Right lobe of liver (tissue), 6 donors: ENCODE results near the gene MBOAT7. TPM values are rescaled to one million over a fixed set of nuclear protein-coding genes. Genes with fewer than 3 reads are reported as not detected.

ENCODE experiments used
- ATAC-seq, 4 donors: fragments of 200-7000 bp; cut with Tn5 transposase; one replicate each; pipeline ENCODE4 v1.9.1; 2020; ENCODE audit warnings: mild to moderate bottlenecking in 4 of 4, moderate library complexity in 4 of 4
- DNase-seq, 3 donors: peaks; one replicate each; pipeline ENCODE4 v3.0.0-alpha.2; 2020
- H3K27ac ChIP-seq, 3 donors: fragments of 200-600 bp; one replicate each; pipeline ENCODE4 v1.8.0; 2022
- H3K27me3 ChIP-seq, 2 donors: fragments of 200-600 bp; one replicate each; pipeline ENCODE4 v1.8.0; 2022
- H3K36me3 ChIP-seq, 4 donors: fragments of 200-600 bp; sonication (generic) in 1 of 4; one replicate each; pipeline versions ENCODE4 v1.5.1 to v1.8.0; 2017 to 2022; ENCODE audit warnings: control low read depth in 1 of 4
- H3K4me1 ChIP-seq, 4 donors: fragments of 200-600 bp; sonication (generic) in 1 of 4; one replicate each; pipeline versions ENCODE4 v1.5.1 to v1.8.0; 2017 to 2022; ENCODE audit warnings: control low read depth in 1 of 4
- H3K4me3 ChIP-seq, 3 donors: fragments of 200-600 bp; one replicate each; pipeline ENCODE4 v1.8.0; 2022
- H3K9me3 ChIP-seq, 4 donors: fragments of 200-600 bp; sonication (generic) in 1 of 4; one replicate each; pipeline versions ENCODE4 v1.5.1 to v1.8.0; 2017 to 2022; ENCODE audit warnings: control low read depth in 1 of 4
- POLR2A ChIP-seq: fragments of 450-650 bp; IDR thresholded peaks from one replicate; pipeline ENCODE4 v1.6.1; 2017; ENCODE audit warnings: antibody characterized with exemption, mild to moderate bottlenecking
- WGBS: methylation state at CpG from one replicate; pipeline ENCODE4 v1.1.6; 2018; ENCODE audit warnings: low coverage, low lambda C conversion rate; ENCODE audit not compliant: insufficient coverage; ENCODE audit errors: missing lambda C conversion rate; 5-methylcytosine and 5-hydroxymethylcytosine counted together
- intact Hi-C, 2 donors: fragments of 100-400 bp; cut with DNase I; formaldehyde crosslinking; loops; one replicate each; pipeline versions ENCODE4 v1.11.2 to v1.14.1; 2022
- total RNA-seq, 6 experiments: library from RNA; depleted of rRNA in 2 of 6; stranded (reverse); fragments of >200 nt in 2 of 6; fragmentation: NEBNext Ultra II Directional in 3 of 6; extraction: Animal tissue kit (Norgen Biotek cat#: 25700) in 3 of 6; gene quantifications; one replicate each; pipeline versions ENCODE4 v1.1.0 to v1.2.4, GENCODE V29; 2016 to 2023
- TF ChIP-seq, protein P1 (sequence below), 4 donors: fragments of 200-600 bp in 3 of 4; fragments of 450-650 bp in 1 of 4; IDR thresholded peaks; one replicate each; pipeline versions ENCODE4 v1.5.1 to v1.8.0; 2016 to 2022; ENCODE audit warnings: antibody characterized with exemption in 4 of 4, mild to moderate bottlenecking in 2 of 4
- donor health status: DM: no; HTN: yes; CAD: no.
- donor health status: DM: no; HTN: no; CAD: no.
- donor health status: DM: no; HTN: no; CAD: no.
- donor health status: DM: no; HTN: yes; CAD: no.
- donor health status: DM: no; HTN: yes; CAD: no.

Gene MBOAT7
- total RNA-seq, 6 experiments from 2014 or later, result 26.6 to 57.7 (median 32.9) TPM

DNA sequence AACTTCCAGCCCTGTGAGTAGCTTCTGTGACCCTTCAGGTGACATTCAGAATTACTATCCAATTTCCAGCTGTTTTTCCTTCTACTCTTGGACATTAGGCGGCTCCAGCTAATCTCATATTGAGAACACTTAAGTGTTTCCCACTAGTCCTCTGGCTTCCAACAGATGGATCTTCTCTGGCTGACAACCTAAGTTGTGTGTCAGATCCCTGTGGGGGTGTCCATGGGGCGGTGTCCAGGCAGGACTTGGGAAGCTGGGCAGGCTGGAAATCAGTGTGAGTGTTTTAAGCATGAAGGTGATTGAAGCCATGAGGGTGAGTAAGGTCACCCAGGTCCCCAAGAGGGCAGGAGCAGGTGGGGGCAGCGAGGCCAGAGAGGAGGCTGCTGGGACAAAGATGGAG, 41.7 kb downstream of the MBOAT7 start:
- TF ChIP-seq, protein P1, sequence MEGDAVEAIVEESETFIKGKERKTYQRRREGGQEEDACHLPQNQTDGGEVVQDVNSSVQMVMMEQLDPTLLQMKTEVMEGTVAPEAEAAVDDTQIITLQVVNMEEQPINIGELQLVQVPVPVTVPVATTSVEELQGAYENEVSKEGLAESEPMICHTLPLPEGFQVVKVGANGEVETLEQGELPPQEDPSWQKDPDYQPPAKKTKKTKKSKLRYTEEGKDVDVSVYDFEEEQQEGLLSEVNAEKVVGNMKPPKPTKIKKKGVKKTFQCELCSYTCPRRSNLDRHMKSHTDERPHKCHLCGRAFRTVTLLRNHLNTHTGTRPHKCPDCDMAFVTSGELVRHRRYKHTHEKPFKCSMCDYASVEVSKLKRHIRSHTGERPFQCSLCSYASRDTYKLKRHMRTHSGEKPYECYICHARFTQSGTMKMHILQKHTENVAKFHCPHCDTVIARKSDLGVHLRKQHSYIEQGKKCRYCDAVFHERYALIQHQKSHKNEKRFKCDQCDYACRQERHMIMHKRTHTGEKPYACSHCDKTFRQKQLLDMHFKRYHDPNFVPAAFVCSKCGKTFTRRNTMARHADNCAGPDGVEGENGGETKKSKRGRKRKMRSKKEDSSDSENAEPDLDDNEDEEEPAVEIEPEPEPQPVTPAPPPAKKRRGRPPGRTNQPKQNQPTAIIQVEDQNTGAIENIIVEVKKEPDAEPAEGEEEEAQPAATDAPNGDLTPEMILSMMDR (IDR thresholded peaks at IDR 0.05), result no peak
- TF ChIP-seq POLR2A, result no peak
- H3K4me1 ChIP-seq, result no peaks in the 10 kb centered on the region
- H3K9me3 ChIP-seq, result no peaks in the 10 kb centered on the region
- no peak overlapping the region for H3K4me3 ChIP-seq
- H3K36me3 ChIP-seq, result peaks cover 19 to 94% (median 53%) of the 10 kb centered on the region in 4 donors
- intact Hi-C loops, result no loop called here
- WGBS, result 65% methylated on average over 3 of the region's 3 CpGs
- DNase-seq (no peak), ATAC-seq (no peak)
- H3K27me3 ChIP-seq, result no peaks in the 10 kb centered on the region
- H3K27ac ChIP-seq, result no peak overlapping the region

DNA sequence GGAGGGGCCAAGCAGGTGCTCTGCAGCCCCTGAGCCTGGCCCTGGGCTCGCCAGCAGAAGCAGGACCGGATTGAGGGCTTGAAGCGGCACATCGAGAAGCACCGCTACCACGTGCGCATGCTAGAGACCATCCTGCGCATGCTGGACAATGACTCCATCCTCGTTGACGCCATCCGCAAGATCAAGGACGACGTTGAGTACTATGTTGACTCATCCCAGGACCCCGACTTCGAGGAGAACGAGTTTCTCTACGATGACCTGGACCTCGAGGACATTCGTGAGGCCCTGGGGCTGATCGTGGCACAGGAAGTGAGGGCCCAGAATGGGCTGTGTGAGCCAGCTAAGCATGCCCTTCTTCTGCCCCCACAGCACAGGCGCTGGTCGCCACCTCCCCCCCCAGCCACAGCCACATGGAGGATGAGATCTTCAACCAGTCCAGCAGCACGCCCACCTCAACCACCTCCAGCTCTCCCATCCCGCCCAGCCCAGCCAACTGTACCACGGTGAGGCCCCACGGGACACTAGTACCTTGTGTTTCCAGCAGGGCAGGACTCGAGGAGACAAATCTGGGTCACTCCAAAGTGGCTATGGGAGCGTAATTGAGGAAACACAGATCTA, 43.7 kb downstream of the MBOAT7 start:
- H3K9me3 ChIP-seq, result no peaks in the 10 kb centered on the region
- no peak overlapping the region for H3K4me3 ChIP-seq
- no peak overlapping the region for H3K27ac ChIP-seq
- H3K36me3 ChIP-seq, result peaks cover 19 to 81% (median 49%) of the 10 kb centered on the region in 4 donors
- 97% methylated on average over 11 of the region's 28 CpGs for WGBS
- no peaks in the 10 kb centered on the region for H3K4me1 ChIP-seq
- ATAC-seq, result no peak
- H3K27me3 ChIP-seq, result no peaks in the 10 kb centered on the region
- DNase-seq, result no peak
- TF ChIP-seq, protein P1 (IDR thresholded peaks at IDR 0.05), result no peak
- no peak for TF ChIP-seq POLR2A
- intact Hi-C loops, result no loop called here

DNA sequence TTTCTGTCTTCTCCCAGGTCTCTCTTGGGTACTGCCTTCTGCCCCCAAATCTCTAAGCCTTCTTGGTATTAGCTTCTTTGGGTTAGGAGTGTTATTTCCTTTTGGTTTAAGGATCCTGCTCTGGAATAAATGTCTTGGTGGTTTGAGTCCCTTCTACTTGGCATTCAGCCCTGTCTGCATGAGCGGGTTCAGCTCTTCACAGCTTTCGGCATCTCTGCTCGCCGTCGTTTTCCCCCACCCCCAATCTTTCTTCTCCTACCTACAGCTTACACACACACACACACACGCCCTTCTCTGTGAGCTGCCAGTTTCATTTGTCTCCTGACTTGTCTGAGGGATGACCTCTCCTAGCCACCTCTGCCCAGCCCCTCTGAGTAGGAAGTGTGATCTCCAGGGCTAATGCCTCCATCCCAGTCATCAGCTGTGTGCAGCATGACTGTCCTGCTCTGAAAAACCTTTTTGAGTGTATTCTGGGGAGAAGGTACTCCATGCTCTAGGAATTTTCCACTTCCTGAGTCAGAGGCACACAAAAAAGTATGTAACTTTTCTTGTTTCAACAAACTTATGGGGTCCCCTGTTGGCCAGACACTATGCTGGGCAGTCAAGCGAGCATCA, 47.1 kb downstream of the MBOAT7 start:
- no peaks in the 10 kb centered on the region for H3K27me3 ChIP-seq
- peaks cover 19 to 48% (median 35%) of the 10 kb centered on the region in 4 donors for H3K36me3 ChIP-seq
- H3K27ac ChIP-seq, result no peak overlapping the region
- WGBS, result 89% methylated on average over 4 of the region's 7 CpGs
- no peak overlapping the region for H3K4me3 ChIP-seq
- no peak for DNase-seq
- no peak for ATAC-seq
- intact Hi-C loops, result no loop called here
- H3K4me1 ChIP-seq, result peaks cover 0 to 13% (median 3%) of the 10 kb centered on the region in 4 donors
- no peaks in the 10 kb centered on the region for H3K9me3 ChIP-seq
- no peak for TF ChIP-seq POLR2A
- TF ChIP-seq, protein P1 (IDR thresholded peaks at IDR 0.05), result no peak

DNA sequence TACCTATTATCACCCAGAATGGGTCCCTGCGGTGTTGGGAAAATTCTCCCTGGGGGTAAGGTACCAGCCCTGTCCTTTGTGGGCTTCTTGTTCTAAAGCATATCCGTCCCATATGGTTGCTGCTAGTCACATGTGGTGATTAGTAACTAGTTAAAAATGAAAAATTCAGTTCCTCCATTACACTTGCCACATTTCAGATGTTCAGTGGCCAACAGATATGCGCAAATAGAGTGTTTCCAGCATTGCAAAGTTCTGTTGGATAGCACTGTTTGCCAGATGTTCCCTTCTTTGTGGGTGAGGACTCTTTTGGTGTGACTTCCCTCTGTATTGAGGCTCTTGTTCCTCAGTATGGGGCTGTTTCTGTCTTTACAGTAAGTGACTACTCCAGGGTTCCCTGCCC, 48.0 kb downstream of the MBOAT7 start:
- Histone ChIP-seq H3K27me3 (no peaks in the 10 kb centered on the region), H3K27ac (no peak overlapping the region), H3K4me1 (peaks cover 0 to 13% (median 3%) of the 10 kb centered on the region in 4 donors), H3K4me3 (no peak overlapping the region), H3K9me3 (no peaks in the 10 kb centered on the region), H3K36me3 (peaks cover 15 to 39% (median 30%) of the 10 kb centered on the region in 4 donors)
- WGBS, result 77% methylated on average over 2 of the region's 3 CpGs
- ATAC-seq, result no peak
- DNase-seq, result no peak
- intact Hi-C loops, result no loop called here
- TF ChIP-seq, protein P1 (IDR thresholded peaks at IDR 0.05), result no peak
- no peak for TF ChIP-seq POLR2A
